Trophoblast cell (in vitro differentiated cells and primary cell): ENCODE results near the gene TTLL11.

Source experiments
- DNase-seq, 2 donors: peaks; one replicate each; pipeline ENCODE4 v3.0.0-alpha.2; 2016
- H2AFZ ChIP-seq: 2 replicates; pipeline ENCODE4 v1.6.1; 2013; ENCODE audit warnings: low read length, moderate library complexity, mild to moderate bottlenecking; ENCODE audit not compliant: insufficient read depth, poor library complexity
- H2AK5ac ChIP-seq: 2 replicates; pipeline ENCODE4 v1.6.1; 2013; ENCODE audit warnings: mild to moderate bottlenecking, low read length
- H2BK120ac ChIP-seq: 2 replicates; pipeline ENCODE4 v1.6.1; 2013; ENCODE audit warnings: low read length, mild to moderate bottlenecking, moderate library complexity; ENCODE audit not compliant: insufficient read depth, poor library complexity
- H2BK12ac ChIP-seq: 2 replicates; pipeline ENCODE4 v1.6.1; 2013; ENCODE audit warnings: mild to moderate bottlenecking, low read length, moderate library complexity
- H2BK5ac ChIP-seq: 2 replicates; pipeline ENCODE4 v1.6.1; 2013; ENCODE audit warnings: low read length, low read depth, moderate library complexity, mild to moderate bottlenecking; ENCODE audit not compliant: poor library complexity
- H3K14ac ChIP-seq: 2 replicates; pipeline ENCODE4 v1.6.1; 2013; ENCODE audit warnings: mild to moderate bottlenecking, low read length
- H3K18ac ChIP-seq: 2 replicates; pipeline ENCODE4 v1.6.1; 2013; ENCODE audit warnings: mild to moderate bottlenecking, low read length
- H3K23ac ChIP-seq: 2 replicates; pipeline ENCODE4 v1.6.1; 2013; ENCODE audit warnings: low read length
- H3K27ac ChIP-seq: 2 replicates; pipeline ENCODE4 v1.5.1; 2013; ENCODE audit warnings: low read depth, mild to moderate bottlenecking, inconsistent platforms, low read length, moderate library complexity
- H3K27me3 ChIP-seq: 2 replicates; pipeline ENCODE4 v1.6.1; 2013; ENCODE audit warnings: inconsistent platforms, mild to moderate bottlenecking, low read length, moderate library complexity; ENCODE audit not compliant: insufficient read depth
- H3K36me3 ChIP-seq, 2 experiments: 1 replicate in 1 of 2; 2 replicates in 1 of 2; pipeline ENCODE4 v1.6.1; 2013; ENCODE audit warnings: low read length in 2 of 2, mild to moderate bottlenecking in 2 of 2, moderate library complexity in 1 of 2; ENCODE audit not compliant: insufficient read depth in 2 of 2, control insufficient read depth in 1 of 2
- H3K4ac ChIP-seq: 2 replicates; pipeline ENCODE4 v1.6.1; 2013; ENCODE audit warnings: low read depth, mild to moderate bottlenecking, low read length, moderate library complexity
- H3K4me1 ChIP-seq, 2 experiments: 1 replicate in 1 of 2; 2 replicates in 1 of 2; pipeline ENCODE4 v1.6.1; 2013; ENCODE audit warnings: low read length in 2 of 2, mild to moderate bottlenecking in 2 of 2, moderate library complexity in 1 of 2; ENCODE audit not compliant: insufficient read depth in 2 of 2, control insufficient read depth in 1 of 2
- H3K4me2 ChIP-seq: 2 replicates; pipeline ENCODE4 v1.6.1; 2013; ENCODE audit warnings: inconsistent platforms, mild to moderate bottlenecking, low read length, moderate library complexity
- H3K4me3 ChIP-seq: 2 replicates; pipeline ENCODE4 v1.5.1; 2013; ENCODE audit warnings: mild to moderate bottlenecking, low read depth, low read length, inconsistent platforms
- H3K79me1 ChIP-seq: one replicate; pipeline ENCODE4 v1.6.1; 2013; ENCODE audit warnings: low read length
- H3K79me2 ChIP-seq: 2 replicates; pipeline ENCODE4 v1.6.1; 2013; ENCODE audit warnings: low read length, mild to moderate bottlenecking; ENCODE audit not compliant: control insufficient read depth, insufficient read depth, poor library complexity
- H3K9ac ChIP-seq: 2 replicates; pipeline ENCODE4 v1.6.1; 2013; ENCODE audit warnings: mild to moderate bottlenecking, low read length
- H3K9me3 ChIP-seq: 2 replicates; pipeline ENCODE4 v1.6.1; 2013; ENCODE audit warnings: low read depth, mild to moderate bottlenecking, control low read depth, inconsistent platforms, low read length; ENCODE audit not compliant: insufficient read depth
- H4K12ac ChIP-seq: 2 replicates; pipeline ENCODE4 v1.6.1; 2013; ENCODE audit warnings: low read depth, mild to moderate bottlenecking, low read length, moderate library complexity
- H4K8ac ChIP-seq: 2 replicates; pipeline ENCODE4 v1.6.1; 2013; ENCODE audit warnings: low read depth, mild to moderate bottlenecking, low read length, moderate library complexity
- H4K91ac ChIP-seq: one replicate; pipeline ENCODE4 v1.6.1; 2013; ENCODE audit warnings: low read depth, mild to moderate bottlenecking, low read length, moderate library complexity
- WGBS: extraction: QIAGEN DNeasy Blood & Tissue Kit; methylation state at CpG from one replicate; pipeline ENCODE4 v1.1.7; 2013; ENCODE audit warnings: missing lambda C conversion rate; ENCODE audit not compliant: insufficient read length, insufficient coverage; ENCODE audit errors: extremely low coverage; 5-methylcytosine and 5-hydroxymethylcytosine counted together

TTLL11 gene

DNA sequence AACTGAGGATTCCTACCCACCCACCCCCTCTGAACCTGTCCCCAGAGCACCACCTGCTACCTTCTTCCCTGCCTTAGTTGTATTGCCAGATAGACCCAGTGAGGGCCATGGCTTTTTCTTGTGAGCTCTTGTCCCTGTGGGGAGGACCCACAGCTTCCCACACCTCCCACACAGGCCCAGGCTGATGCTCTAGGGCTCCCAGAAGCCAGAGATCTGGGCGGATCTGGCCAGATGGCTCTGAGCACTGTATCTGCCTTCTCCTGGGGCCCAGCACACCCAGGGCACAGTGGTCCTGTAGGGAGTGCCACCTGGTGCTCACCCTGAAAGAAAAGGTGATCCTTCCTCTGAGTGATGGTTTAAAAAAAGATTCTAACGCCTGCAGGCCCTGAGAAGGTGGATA lies 310.0 kb downstream of the TTLL11 start:
- no peak overlapping the region for H2AFZ ChIP-seq
- no peak overlapping the region for H2BK120ac ChIP-seq
- H3K79me2 ChIP-seq, result no peaks in the 10 kb centered on the region
- H3K14ac ChIP-seq, result no peak overlapping the region
- no peak overlapping the region for H4K8ac ChIP-seq
- no peak overlapping the region for H3K18ac ChIP-seq
- H3K27me3 ChIP-seq, result no peaks in the 10 kb centered on the region
- no peak overlapping the region for H2BK12ac ChIP-seq
- H3K4me1 ChIP-seq, result peaks cover 12 to 15% of the 10 kb centered on the region in 2 experiments
- no peak for DNase-seq
- H2BK5ac ChIP-seq, result no peak overlapping the region
- no peak overlapping the region for H3K4me3 ChIP-seq
- no peak overlapping the region for H3K4me2 ChIP-seq
- H3K4ac ChIP-seq, result no peak overlapping the region
- no peak overlapping the region for H3K9ac ChIP-seq
- no CpG with 5 or more reads among the region's 2 CpGs for WGBS
- peaks cover 5% of the 10 kb centered on the region for H3K9me3 ChIP-seq
- H3K36me3 ChIP-seq, result peaks cover 50 to 53% of the 10 kb centered on the region in 2 experiments
- H3K27ac ChIP-seq, result no peak overlapping the region
- no peak overlapping the region for H4K12ac ChIP-seq
- no peaks in the 10 kb centered on the region for H3K79me1 ChIP-seq
- no peak overlapping the region for H3K23ac ChIP-seq
- no peak overlapping the region for H4K91ac ChIP-seq
- H2AK5ac ChIP-seq, result no peak overlapping the region

DNA sequence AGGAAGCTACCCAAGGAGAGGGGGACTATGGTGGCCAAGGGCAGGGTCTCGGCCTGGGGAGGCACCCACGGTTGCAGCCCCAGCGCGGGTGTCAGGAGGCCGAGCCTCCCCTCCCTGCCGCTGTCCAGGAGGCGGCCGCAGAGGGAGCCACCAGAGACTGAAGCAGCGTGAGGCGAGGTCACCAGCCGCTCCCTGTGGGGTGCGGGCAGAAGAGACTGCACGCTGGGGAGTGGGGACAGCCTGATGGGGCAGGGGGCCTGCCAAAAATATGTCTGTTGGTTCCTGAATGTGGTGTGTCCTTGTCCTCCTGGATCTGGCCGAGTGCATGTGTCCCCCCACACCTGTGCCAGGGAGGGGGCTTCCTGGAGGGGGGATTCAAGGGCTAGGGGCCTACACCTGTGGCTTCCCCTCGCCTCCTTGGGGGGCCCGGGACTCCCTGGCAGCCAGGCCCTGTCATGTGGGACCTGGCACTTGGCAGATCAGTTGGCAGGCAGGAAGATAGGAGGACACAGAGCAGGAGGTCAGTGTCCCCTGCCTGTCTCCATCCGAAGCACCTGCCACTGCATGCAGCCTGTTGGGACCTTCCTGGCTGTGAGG lies 310.5 kb downstream of the TTLL11 start:
- H3K4me1 ChIP-seq, result peaks cover 12 to 15% of the 10 kb centered on the region in 2 experiments
- H3K27me3 ChIP-seq, result no peaks in the 10 kb centered on the region
- WGBS, result no CpG with 5 or more reads among the region's 17 CpGs
- H3K4me2 ChIP-seq, result no peak overlapping the region
- no peak overlapping the region for H3K9ac ChIP-seq
- no peak overlapping the region for H2BK12ac ChIP-seq
- no peak overlapping the region for H3K4me3 ChIP-seq
- H3K14ac ChIP-seq, result no peak overlapping the region
- no peak overlapping the region for H2AFZ ChIP-seq
- H3K27ac ChIP-seq, result no peak overlapping the region
- no peak overlapping the region for H4K91ac ChIP-seq
- H2BK5ac ChIP-seq, result no peak overlapping the region
- H3K4ac ChIP-seq, result no peak overlapping the region
- H2BK120ac ChIP-seq, result no peak overlapping the region
- H3K79me2 ChIP-seq, result no peaks in the 10 kb centered on the region
- no peak overlapping the region for H3K18ac ChIP-seq
- H3K9me3 ChIP-seq, result peaks cover 5% of the 10 kb centered on the region
- no peak overlapping the region for H2AK5ac ChIP-seq
- peaks cover 50 to 53% of the 10 kb centered on the region in 2 experiments for H3K36me3 ChIP-seq
- no peak overlapping the region for H4K8ac ChIP-seq
- no peak overlapping the region for H3K23ac ChIP-seq
- H4K12ac ChIP-seq, result no peak overlapping the region
- DNase-seq, result no peak
- no peaks in the 10 kb centered on the region for H3K79me1 ChIP-seq

DNA sequence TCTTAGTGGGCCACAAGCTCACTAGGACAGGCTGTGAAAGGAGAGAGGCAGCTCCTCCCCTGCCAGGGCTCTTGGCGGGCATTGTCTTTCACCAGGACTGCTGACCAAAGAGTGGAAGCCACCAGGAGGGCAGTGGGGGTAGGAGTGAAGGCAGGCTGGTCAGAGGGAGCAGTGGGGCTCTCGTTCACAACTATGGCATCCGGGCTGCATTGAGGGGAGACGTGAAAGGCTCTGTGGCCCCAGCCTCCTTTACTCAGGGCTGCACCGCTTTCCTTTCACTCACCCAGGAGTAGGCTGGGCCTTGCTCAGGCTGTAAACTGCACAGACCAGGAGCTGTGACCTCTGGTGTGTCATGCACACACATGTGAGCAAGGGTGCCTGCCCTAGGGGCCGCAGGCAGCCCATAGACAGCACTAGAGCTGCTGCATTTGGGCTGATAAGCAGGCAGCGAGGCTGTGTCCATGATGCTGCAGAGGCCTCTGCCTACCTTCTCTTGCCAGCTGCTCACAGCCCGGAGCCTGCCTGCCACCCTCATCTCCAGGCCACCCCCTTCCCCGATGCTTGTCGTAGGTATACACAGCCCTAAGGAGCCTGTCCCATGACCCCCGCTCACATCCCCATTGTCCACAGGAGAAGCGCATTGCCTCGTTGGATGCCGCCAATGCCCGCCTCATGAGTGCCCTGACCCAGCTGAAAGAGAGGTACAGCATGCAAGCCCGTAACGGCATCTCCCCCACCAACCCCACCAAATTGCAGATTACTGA lies 311.2 kb downstream of the TTLL11 start:
- Histone ChIP-seq H3K27me3 (no peaks in the 10 kb centered on the region), H2BK120ac (no peak overlapping the region), H3K23ac (no peak overlapping the region), H3K9ac (no peak overlapping the region), H3K9me3 (peaks cover 5% of the 10 kb centered on the region), H3K79me2 (no peaks in the 10 kb centered on the region), H3K4ac (no peak overlapping the region), H3K14ac (no peak overlapping the region), H3K27ac (no peak overlapping the region), H2AK5ac (no peak overlapping the region), H3K4me1 (peaks cover 12 to 15% of the 10 kb centered on the region in 2 experiments), H3K4me3 (no peak overlapping the region), H4K8ac (no peak overlapping the region), H4K91ac (no peak overlapping the region), H3K18ac (no peak overlapping the region), H3K4me2 (no peak overlapping the region), H2BK12ac (no peak overlapping the region), H2AFZ (no peak overlapping the region), H2BK5ac (no peak overlapping the region), H3K36me3 (peaks cover 50 to 55% of the 10 kb centered on the region in 2 experiments), H3K79me1 (no peaks in the 10 kb centered on the region), H4K12ac (no peak overlapping the region)
- no CpG with 5 or more reads among the region's 17 CpGs for WGBS
- DNase-seq, result no peak

GRCh38 chr9:121781145-121781548 lies 312.0 kb downstream of the TTLL11 start:
- Histone ChIP-seq H2AFZ (no peak overlapping the region), H3K79me1 (no peaks in the 10 kb centered on the region), H4K91ac (no peak overlapping the region), H3K27me3 (no peaks in the 10 kb centered on the region), H3K27ac (no peak overlapping the region), H3K4me1 (peaks cover 12 to 15% of the 10 kb centered on the region in 2 experiments), H4K8ac (no peak overlapping the region), H3K23ac (no peak overlapping the region), H3K4me2 (no peak overlapping the region), H3K14ac (no peak overlapping the region), H3K4ac (no peak overlapping the region), H3K9me3 (peaks cover 5% of the 10 kb centered on the region), H2BK120ac (no peak overlapping the region), H3K4me3 (no peak overlapping the region), H3K18ac (no peak overlapping the region), H2BK12ac (no peak overlapping the region), H4K12ac (no peak overlapping the region), H3K36me3 (peaks cover 54 to 59% of the 10 kb centered on the region in 2 experiments), H3K9ac (no peak overlapping the region), H3K79me2 (no peaks in the 10 kb centered on the region), H2BK5ac (no peak overlapping the region), H2AK5ac (no peak overlapping the region)
- no peak for DNase-seq
- WGBS, result no CpG with 5 or more reads among the region's 8 CpGs
